Loucy (cell line): ENCODE measurements around the gene EFNB1.

Experiments used
- H2AFZ ChIP-seq: fragments of 200-600 bp; sonication (generic); 2 replicates; pipeline ENCODE4 v1.6.0; 2016; ENCODE audit warnings: antibody characterized with exemption, mild to moderate bottlenecking, low read length, moderate library complexity
- H3F3A ChIP-seq: fragments of 200-600 bp; 2 replicates; pipeline ENCODE4 v1.6.0; 2016; ENCODE audit warnings: antibody characterized with exemption, low read depth, mild to moderate bottlenecking
- H3K27me3 ChIP-seq: fragments of 200-600 bp; sonication (generic); 2 replicates; pipeline ENCODE4 v1.6.1; 2014; ENCODE audit warnings: low read length, mild to moderate bottlenecking; ENCODE audit not compliant: insufficient read depth, poor library complexity, severe bottlenecking
- H3K36me3 ChIP-seq: fragments of 200-600 bp; sonication (generic); 2 replicates; pipeline ENCODE4 v1.6.1; 2016; ENCODE audit warnings: low read length; ENCODE audit not compliant: insufficient read depth
- H3K4me1 ChIP-seq: fragments of 200-600 bp; sonication (generic); 2 replicates; pipeline ENCODE4 v1.5.1; 2014; ENCODE audit warnings: low read length, mild to moderate bottlenecking; ENCODE audit not compliant: insufficient read depth, poor library complexity, severe bottlenecking
- H3K4me2 ChIP-seq: fragments of 200-600 bp; sonication (generic); 2 replicates; pipeline ENCODE4 v1.6.0; 2014; ENCODE audit warnings: antibody characterized with exemption, low read length, low read depth, mild to moderate bottlenecking; ENCODE audit not compliant: poor library complexity, severe bottlenecking
- H3K4me3 ChIP-seq: fragments of 200-600 bp; sonication (generic); 2 replicates; pipeline ENCODE4 v1.5.1; 2014; ENCODE audit warnings: low read length, mild to moderate bottlenecking, mixed read lengths; ENCODE audit not compliant: poor library complexity, severe bottlenecking
- H3K79me2 ChIP-seq: fragments of 200-600 bp; sonication (generic); 2 replicates; pipeline ENCODE4 v1.6.1; 2014; ENCODE audit warnings: low read length; ENCODE audit not compliant: insufficient read depth
- H3K9ac ChIP-seq: fragments of 200-600 bp; sonication (generic); 2 replicates; pipeline ENCODE4 v1.6.0; 2014; ENCODE audit warnings: mild to moderate bottlenecking, low read depth, low read length, moderate library complexity; ENCODE audit not compliant: poor library complexity, severe bottlenecking
- H3K9me2 ChIP-seq: fragments of 200-600 bp; sonication (generic); replicated peaks from 2 replicates; pipeline ENCODE4 v1.6.1; 2016; ENCODE audit warnings: low read depth, low read length, mixed read lengths
- H3K9me3 ChIP-seq: fragments of 200-600 bp; sonication (generic); 2 replicates; pipeline ENCODE4 v1.6.1; 2014; ENCODE audit warnings: mild to moderate bottlenecking, antibody characterized with exemption, low read length, low read depth; ENCODE audit not compliant: insufficient read depth
- H4K20me1 ChIP-seq: fragments of 200-600 bp; sonication (generic); 2 replicates; pipeline ENCODE4 v1.6.0; 2014; ENCODE audit warnings: antibody characterized with exemption, low read length, mild to moderate bottlenecking; ENCODE audit not compliant: insufficient read depth, poor library complexity, severe bottlenecking
- EZH2phosphoT487 ChIP-seq: fragments of 200-600 bp; IDR thresholded peaks from 2 replicates; pipeline ENCODE4 v1.6.1; 2018; ENCODE audit warnings: antibody characterized with exemption, mild to moderate bottlenecking, moderate library complexity, borderline replicate concordance
- TF ChIP-seq, protein P1 (sequence below): fragments of 200-600 bp; sonication (generic); conservative IDR thresholded peaks from 2 replicates; pipeline ENCODE4 v1.5.1; 2014; ENCODE audit warnings: mild to moderate bottlenecking, antibody characterized with exemption, low read length

EFNB1 gene

DNA sequence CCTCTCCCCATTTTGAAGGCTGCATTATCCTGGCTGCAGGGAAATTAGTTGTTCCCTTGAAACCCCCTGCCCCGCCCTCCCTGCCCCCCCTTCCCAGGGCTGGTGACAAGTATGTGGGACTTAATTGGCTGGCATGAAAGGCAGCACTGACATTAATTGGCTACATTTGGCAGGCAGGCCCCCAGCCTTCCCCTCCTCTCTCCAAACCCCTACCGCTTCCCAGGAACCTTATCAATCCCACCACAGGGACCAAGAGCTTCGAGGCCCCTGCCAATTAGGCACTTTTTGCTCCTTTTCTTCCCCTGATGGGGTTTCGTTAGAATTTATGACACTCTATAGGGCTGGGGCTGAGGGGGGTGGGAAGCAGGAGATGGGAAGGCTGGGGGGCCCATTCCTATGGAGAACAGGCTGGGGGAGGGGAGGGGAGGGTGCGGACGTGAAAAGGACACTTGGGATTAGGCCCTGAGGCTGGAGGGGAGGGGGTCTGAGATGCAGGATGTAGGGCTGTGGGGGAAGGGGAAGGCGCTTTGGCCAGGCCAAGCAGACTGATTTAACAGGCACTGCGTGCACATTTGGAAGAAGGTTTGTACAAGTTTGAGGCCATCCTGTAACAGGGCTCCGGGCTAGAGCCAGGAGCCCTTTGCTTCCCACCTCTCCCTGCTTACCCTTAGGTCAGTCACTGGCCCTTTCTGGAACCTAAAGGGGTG, 52.2 kb downstream of the EFNB1 start:
- Histone ChIP-seq H3K4me3 (no peak overlapping the region), H2AFZ (no peak overlapping the region), H3K9me3 (no peaks in the 10 kb centered on the region), H4K20me1 (no peaks in the 10 kb centered on the region), H3K4me1 (no peaks in the 10 kb centered on the region), H3K9me2 (no peaks in the 10 kb centered on the region), H3F3A (no peaks in the 10 kb centered on the region), H3K27me3 (no peaks in the 10 kb centered on the region), H3K9ac (no peak overlapping the region), H3K79me2 (no peaks in the 10 kb centered on the region), H3K4me2 (no peak overlapping the region), H3K36me3 (no peaks in the 10 kb centered on the region)
- TF ChIP-seq EZH2phosphoT487 = no peak
- TF ChIP-seq, protein P1, sequence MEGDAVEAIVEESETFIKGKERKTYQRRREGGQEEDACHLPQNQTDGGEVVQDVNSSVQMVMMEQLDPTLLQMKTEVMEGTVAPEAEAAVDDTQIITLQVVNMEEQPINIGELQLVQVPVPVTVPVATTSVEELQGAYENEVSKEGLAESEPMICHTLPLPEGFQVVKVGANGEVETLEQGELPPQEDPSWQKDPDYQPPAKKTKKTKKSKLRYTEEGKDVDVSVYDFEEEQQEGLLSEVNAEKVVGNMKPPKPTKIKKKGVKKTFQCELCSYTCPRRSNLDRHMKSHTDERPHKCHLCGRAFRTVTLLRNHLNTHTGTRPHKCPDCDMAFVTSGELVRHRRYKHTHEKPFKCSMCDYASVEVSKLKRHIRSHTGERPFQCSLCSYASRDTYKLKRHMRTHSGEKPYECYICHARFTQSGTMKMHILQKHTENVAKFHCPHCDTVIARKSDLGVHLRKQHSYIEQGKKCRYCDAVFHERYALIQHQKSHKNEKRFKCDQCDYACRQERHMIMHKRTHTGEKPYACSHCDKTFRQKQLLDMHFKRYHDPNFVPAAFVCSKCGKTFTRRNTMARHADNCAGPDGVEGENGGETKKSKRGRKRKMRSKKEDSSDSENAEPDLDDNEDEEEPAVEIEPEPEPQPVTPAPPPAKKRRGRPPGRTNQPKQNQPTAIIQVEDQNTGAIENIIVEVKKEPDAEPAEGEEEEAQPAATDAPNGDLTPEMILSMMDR = no peak

DNA sequence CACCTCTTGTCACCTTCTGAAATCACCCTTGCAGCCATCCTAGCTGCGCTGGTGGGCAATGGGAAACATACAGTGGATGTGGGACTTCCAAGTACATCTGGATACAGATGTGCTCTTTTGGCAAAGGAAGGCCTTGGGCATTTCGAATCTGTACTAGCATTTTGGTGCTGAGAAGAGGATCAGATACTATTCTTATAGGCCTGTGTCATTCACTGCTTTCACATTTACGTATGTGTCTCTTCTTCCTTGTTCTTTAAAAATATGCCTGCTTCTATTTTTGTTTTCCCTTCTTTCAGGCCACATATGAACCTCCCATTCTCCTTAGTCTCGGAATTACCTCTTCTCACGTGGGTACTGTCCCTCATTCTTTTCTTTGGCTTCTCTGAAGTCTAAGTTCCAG, 53.1 kb downstream of the EFNB1 start:
- Histone ChIP-seq H3K79me2 (no peaks in the 10 kb centered on the region), H3K4me2 (no peak overlapping the region), H3F3A (no peaks in the 10 kb centered on the region), H3K36me3 (no peaks in the 10 kb centered on the region), H3K9ac (no peak overlapping the region), H3K27me3 (no peaks in the 10 kb centered on the region), H3K9me3 (no peaks in the 10 kb centered on the region), H3K4me1 (no peaks in the 10 kb centered on the region), H3K4me3 (no peak overlapping the region), H2AFZ (no peak overlapping the region), H3K9me2 (no peaks in the 10 kb centered on the region), H4K20me1 (no peaks in the 10 kb centered on the region)
- TF ChIP-seq, protein P1 = no peak
- TF ChIP-seq EZH2phosphoT487 = no peak

DNA sequence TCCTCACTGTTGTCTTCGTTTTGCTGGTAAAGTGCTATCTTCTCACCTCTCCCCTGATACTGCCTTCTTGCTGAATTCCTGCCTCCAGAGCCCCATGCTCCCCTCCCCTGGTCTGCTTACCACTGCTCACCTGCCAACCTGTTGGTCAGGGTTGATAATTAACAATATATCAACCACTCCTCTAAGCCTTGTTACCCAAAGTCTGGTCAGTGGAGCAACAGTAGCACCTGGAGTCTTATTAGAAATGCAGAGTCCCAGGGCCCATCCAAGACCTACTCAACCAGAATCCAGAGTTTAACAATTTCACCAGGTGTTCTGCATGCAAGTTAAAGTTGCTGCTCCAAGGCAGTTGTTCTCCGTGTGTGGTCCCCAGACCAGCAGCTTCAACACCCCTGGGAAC, 55.0 kb downstream of the EFNB1 start:
- H3K4me1 ChIP-seq = no peaks in the 10 kb centered on the region
- H2AFZ ChIP-seq = no peak overlapping the region
- H3K36me3 ChIP-seq = no peaks in the 10 kb centered on the region
- H3K4me3 ChIP-seq = no peak overlapping the region
- no peaks in the 10 kb centered on the region for H3F3A ChIP-seq
- no peak overlapping the region for H3K4me2 ChIP-seq
- no peaks in the 10 kb centered on the region for H3K9me2 ChIP-seq
- no peaks in the 10 kb centered on the region for H3K9me3 ChIP-seq
- no peak for TF ChIP-seq EZH2phosphoT487
- TF ChIP-seq, protein P1 = no peak
- no peaks in the 10 kb centered on the region for H3K27me3 ChIP-seq
- H3K9ac ChIP-seq = no peak overlapping the region
- H3K79me2 ChIP-seq = no peaks in the 10 kb centered on the region
- no peaks in the 10 kb centered on the region for H4K20me1 ChIP-seq
